ENCODE data around the gene MEX3A.
"Not testable (repeated sequence)": the region's sequence is repeated elsewhere in the genome, so short reads cannot be mapped to it uniquely, and the experiment has no call there.

Gene MEX3A

GRCh38 chr1:156078728-156079127, 3.5 kb downstream of the MEX3A start:
- no peak for DNase-seq (ENCODE audit: low spot score)

DNA sequence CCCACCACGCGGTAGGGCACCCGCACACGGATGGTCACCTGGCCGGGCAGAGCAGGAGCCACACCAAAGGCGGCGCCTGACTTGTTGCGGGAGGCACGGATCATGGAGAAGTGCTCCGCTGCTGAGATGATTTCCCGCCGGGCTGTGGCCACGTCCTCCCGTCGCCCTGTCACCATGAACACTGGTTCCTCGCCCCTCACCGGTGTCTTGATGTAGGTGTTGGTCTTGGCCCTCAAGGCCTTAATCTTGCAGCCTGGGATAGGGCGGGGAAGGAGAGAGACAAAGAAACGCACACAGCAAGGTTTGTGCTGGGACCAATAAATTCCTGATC, 4.9 kb downstream of the MEX3A start:
- DNase-seq (ENCODE audit: low spot score) = no peak

GRCh38 chr1:156076609-156077429, 5.4 kb downstream of the MEX3A start:
- no peak for DNase-seq (ENCODE audit: low spot score)

- DNase-seq (ENCODE audit: low spot score) = no peak
Measured at GRCh38 chr1:156075775-156076204, 6.5 kb downstream of the MEX3A start.

DNA sequence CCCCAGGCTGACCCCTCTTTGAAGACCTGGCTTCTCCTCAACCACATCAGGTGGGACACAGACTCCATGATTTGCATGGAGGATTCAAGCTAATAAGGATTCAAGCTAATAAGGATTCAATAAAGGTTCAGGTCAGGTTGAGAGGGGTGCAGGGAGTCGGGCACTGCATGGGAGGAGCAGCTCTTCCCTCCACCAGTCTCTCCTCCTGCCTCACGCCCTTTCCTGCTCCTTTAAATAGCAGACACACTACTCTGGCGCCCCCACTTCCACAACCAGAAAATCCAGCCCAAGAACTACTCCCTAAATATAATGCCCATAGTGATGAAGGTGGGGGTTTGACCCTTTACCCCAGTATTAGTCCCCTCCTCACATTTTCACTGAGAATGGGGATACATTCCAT, 7.1 kb downstream of the MEX3A start:
- DNase-seq (ENCODE audit: low spot score) = no peak

- no peak for DNase-seq (ENCODE audit: low spot score)
Measured at GRCh38 chr1:156074661-156075060, 7.6 kb downstream of the MEX3A start.

DNA sequence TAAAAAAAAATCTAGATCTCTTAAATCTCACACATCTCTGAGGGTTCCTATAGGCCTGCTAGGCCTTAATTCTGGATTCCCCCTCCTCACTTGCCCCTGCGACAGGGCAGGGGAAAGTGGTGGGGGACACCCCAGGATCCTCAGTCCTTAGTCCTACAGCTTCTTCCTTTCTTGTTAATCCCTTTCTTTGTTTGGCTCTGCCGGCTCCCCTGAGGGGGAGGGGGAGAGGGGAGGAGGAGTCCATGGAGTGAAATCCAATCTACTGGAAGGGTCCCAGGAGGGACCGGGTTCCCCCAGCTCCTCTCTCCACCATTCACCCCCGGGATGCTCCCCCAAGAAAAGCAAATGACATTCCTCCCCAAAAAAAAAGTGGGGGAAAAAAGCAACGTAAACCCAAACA, 8.5 kb downstream of the MEX3A start:
- DNase-seq (ENCODE audit: low spot score) = no peak

GRCh38 chr1:156073110-156073687, 9.1 kb downstream of the MEX3A start:
- no peak for DNase-seq (ENCODE audit: low spot score)

DNA sequence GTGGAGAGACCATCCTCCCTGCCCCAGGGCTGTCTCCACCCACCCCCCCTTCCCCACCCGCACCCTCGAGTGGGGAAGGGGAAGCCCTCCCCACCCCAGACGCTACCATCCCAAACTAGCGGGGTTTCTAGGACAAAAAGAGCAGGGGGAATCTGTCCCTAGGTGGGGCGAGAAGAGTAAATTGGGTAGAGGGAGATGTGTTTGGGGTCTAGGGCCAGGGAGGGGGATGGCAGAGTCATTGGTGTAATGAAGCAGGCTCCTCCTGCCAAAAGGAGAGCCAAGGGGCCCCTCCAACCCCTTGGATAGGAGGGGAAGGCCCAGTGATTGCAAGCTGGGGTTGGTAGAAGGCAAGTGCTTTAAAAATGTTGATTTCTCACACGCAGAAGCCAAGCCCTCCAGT, 10.0 kb downstream of the MEX3A start:
- no peak for DNase-seq (ENCODE audit: low spot score)

DNA sequence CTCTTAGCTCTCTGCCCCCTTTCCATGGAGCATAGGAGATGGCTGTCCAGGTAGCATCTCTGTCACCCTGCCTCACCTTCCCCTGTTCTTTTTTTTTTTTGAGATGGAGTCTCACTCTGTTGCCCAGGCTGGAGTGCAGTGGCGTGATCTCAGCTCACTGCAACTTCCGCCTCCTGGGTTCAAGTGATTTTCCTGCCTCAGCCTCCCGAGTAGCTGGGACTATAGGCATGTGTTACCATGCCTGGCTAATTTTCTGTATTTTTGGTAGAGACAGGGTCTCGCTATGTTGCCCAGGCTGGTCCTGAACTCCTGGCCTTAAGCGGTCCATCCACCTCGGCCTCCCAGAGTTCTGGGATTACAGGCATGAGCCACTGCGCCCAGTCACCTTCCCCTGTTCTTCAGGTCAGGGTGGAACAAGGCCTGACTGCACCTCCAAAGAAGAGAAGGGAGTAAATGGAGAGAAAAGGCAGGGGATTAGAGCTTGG, 10.9 kb downstream of the MEX3A start:
- not testable (repeated sequence) for DNase-seq (ENCODE audit: low spot score)

- DNase-seq (ENCODE audit: low spot score) = no peak
Measured at GRCh38 chr1:156070548-156070947, 11.7 kb downstream of the MEX3A start.

GRCh38 chr1:156069490-156070455, 12.5 kb downstream of the MEX3A start:
- DNase-seq (ENCODE audit: low spot score) = no peak

GRCh38 chr1:156067262-156067661, 15.0 kb downstream of the MEX3A start:
- no peak for DNase-seq (ENCODE audit: low spot score)

DNA sequence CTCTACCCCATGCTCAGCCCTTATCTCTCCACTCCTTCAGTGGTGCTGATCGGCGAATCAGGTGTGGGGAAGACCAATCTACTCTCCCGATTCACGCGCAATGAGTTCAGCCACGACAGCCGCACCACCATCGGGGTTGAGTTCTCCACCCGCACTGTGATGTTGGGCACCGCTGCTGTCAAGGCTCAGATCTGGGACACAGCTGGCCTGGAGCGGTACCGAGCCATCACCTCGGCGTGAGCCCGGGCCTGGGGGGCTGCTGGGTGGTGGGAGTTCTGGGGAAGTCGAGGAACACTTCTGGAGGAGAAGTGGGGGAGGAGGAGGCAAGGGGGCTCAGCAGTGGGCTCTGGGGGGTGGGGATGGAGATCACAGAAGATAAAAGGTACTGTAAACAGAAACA, 16.4 kb downstream of the MEX3A start:
- DNase-seq (ENCODE audit: low spot score) = no peak

DNA sequence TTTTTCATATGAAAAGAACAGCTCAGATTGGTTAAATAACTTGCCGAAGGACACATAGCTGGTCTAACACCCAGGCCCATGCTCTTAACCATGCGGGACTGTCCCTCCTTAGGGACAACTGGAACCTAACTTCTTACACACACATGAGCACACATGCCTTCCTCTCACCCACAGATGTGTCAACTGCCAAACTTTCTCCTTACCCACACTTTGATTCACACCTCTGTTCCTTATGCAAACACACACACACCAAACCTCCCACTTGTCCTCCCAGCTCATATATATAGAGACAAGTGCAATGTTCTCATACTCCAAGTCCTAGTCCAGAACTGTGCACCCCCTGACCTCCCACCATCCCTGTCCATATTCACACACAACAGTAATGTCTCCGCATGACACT, 17.1 kb downstream of the MEX3A start:
- DNase-seq (ENCODE audit: low spot score) = no peak

DNA sequence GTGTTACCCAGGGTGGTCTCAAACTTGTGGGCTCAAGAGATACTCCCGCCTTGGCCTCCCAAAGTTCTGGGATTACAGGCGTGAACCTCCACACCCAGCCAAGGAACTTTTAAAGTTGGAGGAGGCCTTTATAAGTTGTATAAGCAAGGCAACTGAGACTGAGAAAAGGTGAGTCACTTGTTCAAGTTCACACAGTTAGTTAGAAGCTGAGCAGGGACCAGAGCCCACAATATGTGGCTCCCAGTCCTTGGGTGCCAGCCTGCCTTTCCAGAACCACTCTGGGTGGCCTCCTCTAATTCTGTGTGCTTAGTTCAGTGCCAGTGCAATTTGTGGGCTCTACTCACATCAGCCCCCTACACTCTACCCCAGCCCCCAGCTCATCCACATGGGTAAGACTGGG, 17.6 kb downstream of the MEX3A start:
- DNase-seq (ENCODE audit: low spot score) = no peak

DNA sequence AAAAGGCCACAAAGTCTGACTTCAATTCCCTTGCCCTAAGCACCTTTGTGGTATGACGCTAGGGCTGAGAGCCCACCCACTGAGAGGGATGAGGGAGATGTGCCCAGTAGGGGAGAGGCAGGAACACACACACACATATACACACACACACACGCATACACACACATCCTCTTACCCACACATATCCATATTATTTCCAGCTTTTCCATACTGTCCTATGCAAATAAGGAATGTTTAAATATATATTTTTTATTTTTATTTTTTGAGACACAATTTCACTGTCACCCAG, 18.3 kb downstream of the MEX3A start:
- DNase-seq (ENCODE audit: low spot score) = no peak

GRCh38 chr1:156062189-156062588, 20.1 kb downstream of the MEX3A start:
- DNase-seq (ENCODE audit: low spot score) = no peak

DNA sequence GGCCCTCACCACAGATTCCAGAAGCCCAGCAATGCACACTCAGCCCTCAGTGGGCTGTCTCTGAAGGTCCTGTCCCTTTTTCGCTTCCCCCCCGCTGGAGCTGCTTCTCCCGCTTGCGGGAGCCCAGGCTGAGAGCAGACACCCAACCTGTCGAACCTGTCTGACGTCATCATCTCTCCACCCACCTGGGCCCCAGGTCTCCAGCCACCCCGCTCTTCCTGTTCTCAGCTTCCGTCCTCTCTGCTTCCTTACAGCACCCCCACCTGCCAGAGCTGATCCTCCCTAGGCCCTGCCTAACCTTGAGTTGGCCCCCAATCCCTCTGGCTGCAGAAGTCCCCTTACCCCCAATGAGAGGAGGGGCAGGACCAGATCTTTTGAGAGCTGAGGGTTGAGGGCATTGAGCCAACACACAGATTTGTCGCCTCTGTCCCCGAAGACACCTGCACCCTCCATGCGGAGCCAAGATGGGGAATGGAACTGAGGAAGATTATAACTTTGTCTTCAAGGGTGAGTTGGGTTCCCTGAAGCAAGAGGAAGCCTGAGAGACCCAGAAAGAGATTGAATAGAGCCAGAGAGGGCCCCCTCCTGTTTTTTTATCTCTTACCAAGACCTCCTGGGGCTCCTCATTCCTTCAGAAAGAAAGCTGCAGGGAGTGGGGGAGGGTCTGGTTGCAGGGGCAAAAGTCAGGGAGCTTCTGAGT, 21.2 kb downstream of the MEX3A start, which contains the start of gene RAB25:
TSS of gene RAB25 (plus strand) at position 224 of the 700 bp plus-strand sequence. CDS start at position 465, 241 bp downstream.
- no peak for DNase-seq (ENCODE audit: low spot score)

DNA sequence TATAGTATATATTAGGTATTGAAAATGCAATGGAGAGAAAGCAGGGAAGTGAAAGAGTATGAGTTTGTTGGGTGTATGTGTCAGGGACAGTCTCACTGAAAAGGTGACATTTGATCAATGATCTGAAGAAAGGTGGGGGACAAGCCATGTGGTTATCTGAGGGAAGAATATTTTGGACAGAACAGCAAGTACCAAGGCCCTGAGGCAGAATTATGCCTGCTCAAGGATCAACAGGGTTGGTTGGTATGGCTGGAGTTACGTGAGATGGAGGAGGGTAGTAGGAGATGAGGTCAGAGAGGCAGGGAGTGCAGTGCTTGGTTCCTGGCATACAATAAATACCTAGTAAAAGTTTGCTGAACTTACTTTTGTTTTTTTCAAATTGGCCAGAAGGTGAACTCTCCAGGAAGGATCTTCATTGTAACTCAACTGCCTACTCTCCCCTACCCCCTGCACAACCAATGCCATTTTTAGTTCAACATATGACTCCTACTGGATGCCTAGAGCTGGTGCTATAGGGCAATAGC, 25.9 kb downstream of the MEX3A start:
- no peak for DNase-seq (ENCODE audit: low spot score)

GRCh38 chr1:156055281-156056048, 26.8 kb downstream of the MEX3A start:
- no peak for DNase-seq (ENCODE audit: low spot score)
